ENCODE data around the gene COPS7A. TPM values are rescaled to one million over a fixed set of nuclear protein-coding genes. Genes with fewer than 3 reads are reported as not detected.

The COPS7A gene
- total and polyA plus RNA-seq, 9 of the 15 experiments (the other 6 are each of a cell fraction or from before 2014, with no cell fraction given): 12.7 to 36.0 (median 24.3) TPM

- TF ChIP-seq, protein P1, sequence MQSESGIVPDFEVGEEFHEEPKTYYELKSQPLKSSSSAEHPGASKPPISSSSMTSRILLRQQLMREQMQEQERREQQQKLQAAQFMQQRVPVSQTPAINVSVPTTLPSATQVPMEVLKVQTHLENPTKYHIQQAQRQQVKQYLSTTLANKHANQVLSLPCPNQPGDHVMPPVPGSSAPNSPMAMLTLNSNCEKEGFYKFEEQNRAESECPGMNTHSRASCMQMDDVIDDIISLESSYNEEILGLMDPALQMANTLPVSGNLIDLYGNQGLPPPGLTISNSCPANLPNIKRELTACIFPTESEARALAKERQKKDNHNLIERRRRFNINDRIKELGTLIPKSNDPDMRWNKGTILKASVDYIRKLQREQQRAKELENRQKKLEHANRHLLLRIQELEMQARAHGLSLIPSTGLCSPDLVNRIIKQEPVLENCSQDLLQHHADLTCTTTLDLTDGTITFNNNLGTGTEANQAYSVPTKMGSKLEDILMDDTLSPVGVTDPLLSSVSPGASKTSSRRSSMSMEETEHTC (IDR thresholded peaks at IDR 0.05): no peak
- peak in 1 of 2 experiments; percentile 46; a peak in 1 of 4 replicates for TF ChIP-seq HDAC1 (IDR thresholded peaks at IDR 0.05)
- TF ChIP-seq, protein P2, sequence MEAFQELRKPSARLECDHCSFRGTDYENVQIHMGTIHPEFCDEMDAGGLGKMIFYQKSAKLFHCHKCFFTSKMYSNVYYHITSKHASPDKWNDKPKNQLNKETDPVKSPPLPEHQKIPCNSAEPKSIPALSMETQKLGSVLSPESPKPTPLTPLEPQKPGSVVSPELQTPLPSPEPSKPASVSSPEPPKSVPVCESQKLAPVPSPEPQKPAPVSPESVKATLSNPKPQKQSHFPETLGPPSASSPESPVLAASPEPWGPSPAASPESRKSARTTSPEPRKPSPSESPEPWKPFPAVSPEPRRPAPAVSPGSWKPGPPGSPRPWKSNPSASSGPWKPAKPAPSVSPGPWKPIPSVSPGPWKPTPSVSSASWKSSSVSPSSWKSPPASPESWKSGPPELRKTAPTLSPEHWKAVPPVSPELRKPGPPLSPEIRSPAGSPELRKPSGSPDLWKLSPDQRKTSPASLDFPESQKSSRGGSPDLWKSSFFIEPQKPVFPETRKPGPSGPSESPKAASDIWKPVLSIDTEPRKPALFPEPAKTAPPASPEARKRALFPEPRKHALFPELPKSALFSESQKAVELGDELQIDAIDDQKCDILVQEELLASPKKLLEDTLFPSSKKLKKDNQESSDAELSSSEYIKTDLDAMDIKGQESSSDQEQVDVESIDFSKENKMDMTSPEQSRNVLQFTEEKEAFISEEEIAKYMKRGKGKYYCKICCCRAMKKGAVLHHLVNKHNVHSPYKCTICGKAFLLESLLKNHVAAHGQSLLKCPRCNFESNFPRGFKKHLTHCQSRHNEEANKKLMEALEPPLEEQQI (IDR thresholded peaks at IDR 0.05): no peak
- no peak for TF ChIP-seq ARHGAP35 (IDR thresholded peaks at IDR 0.05; ENCODE audit: partially characterized antibody)
- no peak for TF ChIP-seq MGA (IDR thresholded peaks at IDR 0.05)
- TF ChIP-seq SIRT6 (IDR thresholded peaks at IDR 0.05; ENCODE audit: low read depth, low read length): no peak
- TF ChIP-seq ZNF830 (CRISPR knock-in tag; IDR thresholded peaks at IDR 0.05): no peak
- no peak for TF ChIP-seq KLF1 (tag; IDR thresholded peaks at IDR 0.05)
- TF ChIP-seq ZHX1 (conservative IDR thresholded peaks at IDR 0.05; ENCODE audit: low read length): no peak
Measured at GRCh38 chr12:6766651-6767349, 43.0 kb downstream of the COPS7A start (continued).

Data from K562 (cell line).